HPDE6-E6E7 (cell line): ENCODE data around the gene CDKN1C.
A peak's percentile ranks its signal among the peaks of the same experiment; 100 is the strongest.

ENCODE experiments used
- DNase-seq: peaks from one replicate; pipeline ENCODE4 v3.0.0; 2011; ENCODE audit warnings: missing footprints; ENCODE audit errors: extremely low spot score

Gene CDKN1C

GRCh38 chr11:2847561-2847960 lies 38.0 kb downstream of the CDKN1C start:
- no peak for DNase-seq

GRCh38 chr11:2846470-2846869 lies 39.1 kb downstream of the CDKN1C start:
- no peak for DNase-seq

GRCh38 chr11:2846056-2846455 lies 39.5 kb downstream of the CDKN1C start:
- DNase-seq: no peak

- no peak for DNase-seq
Observed at GRCh38 chr11:2844996-2845395, 40.6 kb downstream of the CDKN1C start.

GRCh38 chr11:2844116-2844842 lies 41.3 kb downstream of the CDKN1C start:
- DNase-seq: no peak

GRCh38 chr11:2843551-2843950 lies 42.0 kb downstream of the CDKN1C start:
- no peak for DNase-seq

- no peak for DNase-seq
Observed at GRCh38 chr11:2842876-2843275, 42.7 kb downstream of the CDKN1C start.

- no peak for DNase-seq
Observed at GRCh38 chr11:2841411-2842190, 44.0 kb downstream of the CDKN1C start.

- DNase-seq: no peak
Observed at GRCh38 chr11:2839395-2839943, 46.1 kb downstream of the CDKN1C start.

GRCh38 chr11:2838676-2839294 lies 46.8 kb downstream of the CDKN1C start:
- DNase-seq: no peak

GRCh38 chr11:2838091-2838490 lies 47.5 kb downstream of the CDKN1C start:
- DNase-seq: no peak

- DNase-seq: no peak
Observed at GRCh38 chr11:2837651-2838050, 47.9 kb downstream of the CDKN1C start.

GRCh38 chr11:2837096-2837601 lies 48.4 kb downstream of the CDKN1C start:
- DNase-seq: peak; percentile 48

GRCh38 chr11:2836315-2837095 lies 49.1 kb downstream of the CDKN1C start:
- DNase-seq: no peak

- no peak for DNase-seq
Observed at GRCh38 chr11:2835751-2836150, 49.8 kb downstream of the CDKN1C start.

GRCh38 chr11:2835296-2835695 lies 50.3 kb downstream of the CDKN1C start:
- DNase-seq: no peak

- DNase-seq: no peak
Observed at GRCh38 chr11:2834503-2835273, 50.9 kb downstream of the CDKN1C start.

- DNase-seq: no peak
Observed at GRCh38 chr11:2833716-2834502, 51.7 kb downstream of the CDKN1C start.
